Neural cell (in vitro differentiated cells): ENCODE results near the gene MS4A8. TPM values are rescaled to one million over a fixed set of nuclear protein-coding genes. Genes with fewer than 3 reads are reported as not detected.

Source experiments
- H2AFZ ChIP-seq: fragments of 200-600, 300-800 bp; sonication (generic), shearing (Covaris generic); 2 replicates; pipeline ENCODE4 v1.6.0; 2014; ENCODE audit warnings: low read depth, mild to moderate bottlenecking, antibody characterized with exemption, low read length, moderate library complexity
- H3F3A ChIP-seq: fragments of 200-600 bp; shearing (Covaris generic); 2 replicates; pipeline ENCODE4 v1.6.1; 2016; ENCODE audit warnings: mild to moderate bottlenecking, moderate library complexity, mixed read lengths, antibody characterized with exemption, low read length; ENCODE audit not compliant: insufficient read depth, poor library complexity, severe bottlenecking
- H3K27ac ChIP-seq: fragments of 200-600, 300-800 bp; sonication (generic), shearing (Covaris generic); 2 replicates; pipeline ENCODE4 v1.5.1; 2014; ENCODE audit warnings: mild to moderate bottlenecking, low read length, moderate library complexity
- H3K27me3 ChIP-seq: fragments of 300-800, 200-600 bp; sonication (generic), shearing (Covaris generic); 2 replicates; pipeline ENCODE4 v1.6.0; 2014; ENCODE audit warnings: mild to moderate bottlenecking, low read depth, low read length, moderate library complexity; ENCODE audit not compliant: insufficient read depth
- H3K36me3 ChIP-seq: fragments of 300-800, 200-600 bp; sonication (generic), shearing (Covaris generic); 2 replicates; pipeline ENCODE4 v1.5.1; 2014; ENCODE audit warnings: mild to moderate bottlenecking, antibody characterized with exemption, low read length, moderate library complexity; ENCODE audit not compliant: insufficient read depth
- H3K4me2 ChIP-seq: fragments of 300-800, 200-600 bp; sonication (generic), shearing (Covaris generic); 2 replicates; pipeline ENCODE4 v1.6.0; 2014; ENCODE audit warnings: mild to moderate bottlenecking, low read length
- H3K4me3 ChIP-seq: fragments of 300-800, 200-600 bp; sonication (generic), shearing (Covaris generic); 2 replicates; pipeline ENCODE4 v1.5.1; 2014; ENCODE audit warnings: mild to moderate bottlenecking, low read length, moderate library complexity
- H3K79me2 ChIP-seq: fragments of 200-600 bp; shearing (Covaris generic); replicated peaks from 2 replicates; pipeline ENCODE4 v1.6.0; 2014; ENCODE audit warnings: mild to moderate bottlenecking, low read length, moderate library complexity; ENCODE audit not compliant: insufficient read depth
- H3K9ac ChIP-seq: fragments of 300-800, 200-600 bp; sonication (generic), shearing (Covaris generic); 2 replicates; pipeline ENCODE4 v1.6.1; 2016; ENCODE audit warnings: mild to moderate bottlenecking, low read length, mixed read lengths
- H3K9me2 ChIP-seq: fragments of 200-600 bp; shearing (Covaris generic); 2 replicates; pipeline ENCODE4 v1.6.1; 2016; ENCODE audit warnings: mild to moderate bottlenecking, low read length, mixed read lengths; ENCODE audit not compliant: insufficient read depth
- H3K9me3 ChIP-seq: fragments of 200-600, 300-800 bp; sonication (generic), shearing (Covaris generic); 2 replicates; pipeline ENCODE4 v1.6.1; 2016; ENCODE audit warnings: mild to moderate bottlenecking, mixed run types, low read length, moderate library complexity, mixed read lengths
- H4K20me1 ChIP-seq: fragments of 200-600 bp; shearing (Covaris generic); 2 replicates; pipeline ENCODE4 v1.6.1; 2016; ENCODE audit warnings: mild to moderate bottlenecking, mixed run types; ENCODE audit not compliant: insufficient read depth
- EP300 ChIP-seq: fragments of 450-650 bp; conservative IDR thresholded peaks from 2 replicates; pipeline ENCODE4 v1.6.1; 2014; ENCODE audit warnings: antibody characterized with exemption, mild to moderate bottlenecking, moderate library complexity; ENCODE audit not compliant: poor library complexity, severe bottlenecking
- EZH2 ChIP-seq: fragments of 200-600, 300-800 bp; shearing (Covaris generic), sonication (generic); IDR thresholded peaks from 2 replicates; pipeline ENCODE4 v1.6.1; 2014; ENCODE audit warnings: antibody characterized with exemption, low read length, borderline replicate concordance, mild to moderate bottlenecking; ENCODE audit not compliant: insufficient read depth, poor library complexity, severe bottlenecking
- MXI1 ChIP-seq: fragments of 450-650 bp; conservative IDR thresholded peaks from 2 replicates; pipeline ENCODE4 v1.6.1; 2014; ENCODE audit warnings: antibody characterized with exemption, mild to moderate bottlenecking; ENCODE audit not compliant: poor library complexity, severe bottlenecking
- POLR2AphosphoS5 ChIP-seq: IDR thresholded peaks from 2 replicates; pipeline ENCODE4 v1.6.1; 2012
- RAD21 ChIP-seq: fragments of 450-650 bp; conservative IDR thresholded peaks from 2 replicates; pipeline ENCODE4 v1.6.1; 2014; ENCODE audit warnings: antibody characterized with exemption, mild to moderate bottlenecking, moderate library complexity
- SMC3 ChIP-seq: fragments of 450-650 bp; conservative IDR thresholded peaks from 2 replicates; pipeline ENCODE4 v1.6.1; 2014; ENCODE audit warnings: antibody characterized with exemption, mild to moderate bottlenecking, moderate library complexity; ENCODE audit not compliant: poor library complexity
- TAF1 ChIP-seq: IDR thresholded peaks from 2 replicates; pipeline ENCODE4 v1.6.1; 2012; ENCODE audit warnings: low read depth
- polyA plus RNA-seq: library from polyadenylated mRNA; depleted of rRNA; stranded (reverse); fragments of >200 nt; gene quantifications from 2 replicates; pipeline ENCODE4 v1.2.3, GENCODE V29; 2014
- TF ChIP-seq, protein P1 (sequence below): fragments of 450-650 bp; IDR thresholded peaks from 2 replicates; pipeline ENCODE4 v1.5.1; 2014; ENCODE audit warnings: antibody characterized with exemption, mild to moderate bottlenecking, moderate library complexity; ENCODE audit not compliant: poor library complexity, severe bottlenecking
- TF ChIP-seq, protein P2 (sequence below): IDR thresholded peaks from 2 replicates; pipeline ENCODE4 v1.6.1; 2012; ENCODE audit warnings: borderline replicate concordance

MS4A8 gene
- polyA plus RNA-seq, 1 donor from 2014 or later, result not detected

DNA sequence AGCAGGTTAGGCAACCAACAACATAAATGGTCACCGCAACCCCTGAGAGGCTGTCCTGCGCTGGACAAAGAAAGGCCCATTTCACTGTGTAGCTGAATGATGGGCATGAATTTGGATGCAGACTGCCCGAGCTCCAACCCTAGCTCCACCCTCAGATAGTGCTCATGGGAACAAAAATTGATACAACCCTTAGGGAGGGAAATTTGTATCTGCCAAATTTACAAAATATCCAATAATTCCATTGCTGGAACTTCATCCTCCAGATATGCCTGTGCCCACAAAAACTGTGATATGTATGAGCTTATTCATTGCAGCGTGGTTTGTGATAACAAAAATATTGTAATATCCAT is 2.0 kb downstream of the MS4A8 start:
- H2AFZ ChIP-seq, result no peak overlapping the region

DNA sequence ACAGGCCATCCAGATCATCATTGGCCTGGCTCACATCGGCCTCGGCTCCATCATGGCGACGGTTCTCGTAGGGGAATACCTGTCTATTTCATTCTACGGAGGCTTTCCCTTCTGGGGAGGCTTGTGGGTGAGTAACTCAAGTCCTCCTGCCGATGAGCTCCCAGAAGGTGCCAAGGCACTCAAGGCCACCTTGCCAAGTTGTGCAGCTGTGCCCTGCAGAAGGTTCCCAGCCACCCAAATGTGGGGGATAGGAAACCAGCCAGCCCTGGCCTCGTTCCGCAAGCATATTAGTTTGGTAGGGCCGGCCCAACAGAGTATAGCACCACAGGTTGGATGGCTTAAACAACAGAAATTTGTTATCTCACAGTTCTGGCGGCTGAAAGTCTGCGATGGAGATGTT is 4.0 kb downstream of the MS4A8 start:
- H3K27ac ChIP-seq, result no peak overlapping the region
- no peak overlapping the region for H2AFZ ChIP-seq
- TF ChIP-seq RAD21, result no peak
- TF ChIP-seq EZH2, result no peak
- TF ChIP-seq, protein P1, sequence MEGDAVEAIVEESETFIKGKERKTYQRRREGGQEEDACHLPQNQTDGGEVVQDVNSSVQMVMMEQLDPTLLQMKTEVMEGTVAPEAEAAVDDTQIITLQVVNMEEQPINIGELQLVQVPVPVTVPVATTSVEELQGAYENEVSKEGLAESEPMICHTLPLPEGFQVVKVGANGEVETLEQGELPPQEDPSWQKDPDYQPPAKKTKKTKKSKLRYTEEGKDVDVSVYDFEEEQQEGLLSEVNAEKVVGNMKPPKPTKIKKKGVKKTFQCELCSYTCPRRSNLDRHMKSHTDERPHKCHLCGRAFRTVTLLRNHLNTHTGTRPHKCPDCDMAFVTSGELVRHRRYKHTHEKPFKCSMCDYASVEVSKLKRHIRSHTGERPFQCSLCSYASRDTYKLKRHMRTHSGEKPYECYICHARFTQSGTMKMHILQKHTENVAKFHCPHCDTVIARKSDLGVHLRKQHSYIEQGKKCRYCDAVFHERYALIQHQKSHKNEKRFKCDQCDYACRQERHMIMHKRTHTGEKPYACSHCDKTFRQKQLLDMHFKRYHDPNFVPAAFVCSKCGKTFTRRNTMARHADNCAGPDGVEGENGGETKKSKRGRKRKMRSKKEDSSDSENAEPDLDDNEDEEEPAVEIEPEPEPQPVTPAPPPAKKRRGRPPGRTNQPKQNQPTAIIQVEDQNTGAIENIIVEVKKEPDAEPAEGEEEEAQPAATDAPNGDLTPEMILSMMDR, result no peak
- TF ChIP-seq, protein P2, sequence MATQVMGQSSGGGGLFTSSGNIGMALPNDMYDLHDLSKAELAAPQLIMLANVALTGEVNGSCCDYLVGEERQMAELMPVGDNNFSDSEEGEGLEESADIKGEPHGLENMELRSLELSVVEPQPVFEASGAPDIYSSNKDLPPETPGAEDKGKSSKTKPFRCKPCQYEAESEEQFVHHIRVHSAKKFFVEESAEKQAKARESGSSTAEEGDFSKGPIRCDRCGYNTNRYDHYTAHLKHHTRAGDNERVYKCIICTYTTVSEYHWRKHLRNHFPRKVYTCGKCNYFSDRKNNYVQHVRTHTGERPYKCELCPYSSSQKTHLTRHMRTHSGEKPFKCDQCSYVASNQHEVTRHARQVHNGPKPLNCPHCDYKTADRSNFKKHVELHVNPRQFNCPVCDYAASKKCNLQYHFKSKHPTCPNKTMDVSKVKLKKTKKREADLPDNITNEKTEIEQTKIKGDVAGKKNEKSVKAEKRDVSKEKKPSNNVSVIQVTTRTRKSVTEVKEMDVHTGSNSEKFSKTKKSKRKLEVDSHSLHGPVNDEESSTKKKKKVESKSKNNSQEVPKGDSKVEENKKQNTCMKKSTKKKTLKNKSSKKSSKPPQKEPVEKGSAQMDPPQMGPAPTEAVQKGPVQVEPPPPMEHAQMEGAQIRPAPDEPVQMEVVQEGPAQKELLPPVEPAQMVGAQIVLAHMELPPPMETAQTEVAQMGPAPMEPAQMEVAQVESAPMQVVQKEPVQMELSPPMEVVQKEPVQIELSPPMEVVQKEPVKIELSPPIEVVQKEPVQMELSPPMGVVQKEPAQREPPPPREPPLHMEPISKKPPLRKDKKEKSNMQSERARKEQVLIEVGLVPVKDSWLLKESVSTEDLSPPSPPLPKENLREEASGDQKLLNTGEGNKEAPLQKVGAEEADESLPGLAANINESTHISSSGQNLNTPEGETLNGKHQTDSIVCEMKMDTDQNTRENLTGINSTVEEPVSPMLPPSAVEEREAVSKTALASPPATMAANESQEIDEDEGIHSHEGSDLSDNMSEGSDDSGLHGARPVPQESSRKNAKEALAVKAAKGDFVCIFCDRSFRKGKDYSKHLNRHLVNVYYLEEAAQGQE, result no peak
- no peak for TF ChIP-seq SMC3
- TF ChIP-seq TAF1, result no peak
- no peak for TF ChIP-seq MXI1
- no peak overlapping the region for H3K9ac ChIP-seq
- no peaks in the 10 kb centered on the region for H3F3A ChIP-seq
- no peaks in the 10 kb centered on the region for H3K36me3 ChIP-seq
- no peaks in the 10 kb centered on the region for H3K9me3 ChIP-seq
- no peaks in the 10 kb centered on the region for H3K9me2 ChIP-seq
- H3K27me3 ChIP-seq, result no peaks in the 10 kb centered on the region
- H4K20me1 ChIP-seq, result no peaks in the 10 kb centered on the region
- no peaks in the 10 kb centered on the region for H3K79me2 ChIP-seq
- no peak overlapping the region for H3K4me3 ChIP-seq
- no peak overlapping the region for H3K4me2 ChIP-seq

More for the DNA sequence above, 2.0 kb downstream of the MS4A8 start:
- Histone ChIP-seq H3K4me3 (no peak overlapping the region), H3K9me2 (no peaks in the 10 kb centered on the region), H3K4me2 (no peak overlapping the region), H4K20me1 (no peaks in the 10 kb centered on the region), H3K9ac (no peak overlapping the region), H3K27me3 (no peaks in the 10 kb centered on the region), H3F3A (no peaks in the 10 kb centered on the region), H3K9me3 (no peaks in the 10 kb centered on the region), H3K27ac (no peak overlapping the region), H3K36me3 (no peaks in the 10 kb centered on the region), H3K79me2 (no peaks in the 10 kb centered on the region)
- peak; percentile 6 for TF ChIP-seq SMC3
- TF ChIP-seq POLR2AphosphoS5, result no peak

DNA sequence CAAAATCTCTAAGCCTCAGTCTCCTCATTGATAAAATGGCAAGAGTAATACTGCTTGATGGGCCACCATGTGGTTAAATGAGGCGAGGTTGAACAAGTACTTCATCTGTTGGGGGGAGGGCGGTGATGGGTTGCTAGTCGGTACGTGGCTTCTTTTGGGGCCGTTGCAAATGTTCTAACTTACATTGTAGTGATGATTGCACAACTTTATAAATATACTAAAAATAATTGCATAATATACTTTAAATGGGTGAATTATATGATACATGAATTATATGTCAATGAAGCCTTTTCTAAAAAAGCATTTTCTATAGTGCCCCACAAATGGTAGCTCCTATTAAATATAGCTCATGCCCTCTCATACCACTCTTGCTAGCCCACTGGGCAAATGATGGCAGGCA is 6.5 kb downstream of the MS4A8 start:
- H3K27me3 ChIP-seq, result no peaks in the 10 kb centered on the region
- H3K36me3 ChIP-seq, result no peaks in the 10 kb centered on the region
- no peaks in the 10 kb centered on the region for H3K9me3 ChIP-seq
- H3K4me3 ChIP-seq, result no peak overlapping the region
- no peak overlapping the region for H3K4me2 ChIP-seq
- H3F3A ChIP-seq, result no peaks in the 10 kb centered on the region
- no peak overlapping the region for H3K9ac ChIP-seq
- no peak overlapping the region for H3K27ac ChIP-seq
- H4K20me1 ChIP-seq, result no peaks in the 10 kb centered on the region
- H3K79me2 ChIP-seq, result no peaks in the 10 kb centered on the region
- no peak for TF ChIP-seq TAF1
- TF ChIP-seq EZH2, result no peak
- TF ChIP-seq RAD21, result no peak
- TF ChIP-seq POLR2AphosphoS5, result no peak
- TF ChIP-seq EP300, result no peak
- no peak for TF ChIP-seq SMC3
- TF ChIP-seq, protein P1, result no peak
- TF ChIP-seq, protein P2, result no peak
- TF ChIP-seq MXI1, result no peak
- H3K9me2 ChIP-seq, result no peaks in the 10 kb centered on the region
- no peak overlapping the region for H2AFZ ChIP-seq
